GM19099 (cell line): Measurements from ENCODE around the gene THSD1.

Source experiments
- POLR2A ChIP-seq: IDR thresholded peaks from 3 replicates; pipeline ENCODE4 v1.6.1; 2011; ENCODE audit warnings: low read depth; ENCODE audit not compliant: insufficient read length; ENCODE audit errors: extremely low read depth

The THSD1 gene

GRCh38 chr13:52378312-52378711 lies 27.7 kb downstream of the THSD1 start:
- no peak for TF ChIP-seq POLR2A

DNA sequence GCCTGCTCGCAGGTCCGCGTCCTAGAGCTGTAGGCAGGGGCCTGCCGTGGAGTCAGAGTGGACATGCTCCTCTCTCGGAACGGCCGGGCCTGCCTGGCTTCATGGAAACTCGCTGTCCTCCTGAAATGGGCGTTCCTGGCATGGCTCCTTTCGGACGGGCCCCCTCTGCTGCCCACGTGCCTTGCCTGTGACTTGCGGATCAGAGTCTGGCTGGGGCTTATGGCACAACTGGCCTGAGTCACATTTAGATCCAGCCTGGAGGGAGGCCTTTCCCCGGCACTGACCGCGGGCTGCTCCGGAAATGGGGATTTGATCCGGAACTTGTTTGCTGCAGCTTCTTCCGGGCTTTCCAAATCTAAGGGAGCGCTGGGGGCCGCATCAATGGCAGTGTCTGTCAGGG lies 28.1 kb downstream of the THSD1 start:
- TF ChIP-seq POLR2A: no peak

GRCh38 chr13:52374873-52375411 lies 31.0 kb downstream of the THSD1 start:
- TF ChIP-seq POLR2A: no peak

- no peak for TF ChIP-seq POLR2A
Observed at GRCh38 chr13:52374389-52374788, 31.6 kb downstream of the THSD1 start.

- TF ChIP-seq POLR2A: no peak
Observed at GRCh38 chr13:52371736-52372247, 34.2 kb downstream of the THSD1 start.

DNA sequence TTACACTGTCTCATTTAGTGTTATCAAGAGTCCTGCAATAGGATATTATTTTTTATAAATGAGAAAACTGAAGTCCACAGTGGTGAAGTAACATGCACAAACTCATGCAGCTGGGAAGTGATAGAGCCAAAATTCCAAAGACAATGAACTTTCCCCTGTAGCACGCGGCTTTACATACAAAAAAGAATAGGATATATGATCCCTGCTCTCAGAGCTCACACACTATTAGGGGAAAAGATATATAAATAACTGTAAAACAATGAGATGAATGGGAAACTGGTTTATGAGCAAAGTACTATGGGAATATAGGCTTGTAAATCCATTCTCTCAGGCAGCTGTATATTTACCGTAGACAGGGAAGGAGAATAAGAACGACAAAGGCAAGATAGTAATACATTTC lies 39.7 kb downstream of the THSD1 start:
- TF ChIP-seq POLR2A: no peak

DNA sequence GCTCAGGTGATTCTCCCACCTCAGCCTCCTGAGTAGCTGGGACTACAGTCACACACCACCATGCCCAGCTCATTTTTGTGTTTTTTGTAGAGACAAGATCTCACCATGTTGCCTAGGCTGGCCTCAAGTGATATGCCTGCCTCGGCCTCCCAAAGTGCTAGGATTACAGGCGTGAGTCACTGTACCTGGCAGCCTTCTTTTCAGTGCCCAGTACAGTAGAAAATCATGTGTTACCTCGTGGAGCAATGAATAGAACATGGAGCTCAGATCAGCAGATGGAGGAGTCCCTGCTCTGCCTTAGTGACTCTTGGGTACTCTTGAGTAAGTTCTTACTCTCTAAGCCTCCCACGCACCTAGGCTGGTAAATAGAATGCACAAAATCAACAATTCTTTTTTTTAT lies 44.7 kb downstream of the THSD1 start:
- no peak for TF ChIP-seq POLR2A

DNA sequence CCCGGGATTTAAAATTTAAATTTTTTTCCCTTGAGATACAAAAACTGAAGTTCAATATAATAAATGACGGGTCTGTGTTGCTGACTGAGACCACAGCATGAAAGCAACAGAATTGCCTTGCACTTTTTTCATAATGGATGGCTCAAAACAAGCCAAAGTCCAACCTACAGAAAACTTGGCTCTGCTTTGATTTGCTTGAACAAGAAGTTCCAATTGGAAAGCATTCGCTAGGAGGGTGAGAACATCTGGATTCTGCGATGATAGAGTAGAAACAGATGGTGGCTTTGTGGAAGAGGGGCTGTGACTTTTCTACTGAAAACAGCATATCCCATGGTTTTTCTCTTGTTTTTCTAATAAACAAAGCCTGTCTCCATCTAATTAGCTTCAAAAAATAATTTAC lies 46.4 kb downstream of the THSD1 start:
- no peak for TF ChIP-seq POLR2A

GRCh38 chr13:52356327-52356726 lies 49.6 kb downstream of the THSD1 start:
- TF ChIP-seq POLR2A: no peak

GRCh38 chr13:52353193-52353592 lies 52.8 kb downstream of the THSD1 start:
- no peak for TF ChIP-seq POLR2A

- no peak for TF ChIP-seq POLR2A
Observed at GRCh38 chr13:52348983-52349780, 56.8 kb downstream of the THSD1 start.

DNA sequence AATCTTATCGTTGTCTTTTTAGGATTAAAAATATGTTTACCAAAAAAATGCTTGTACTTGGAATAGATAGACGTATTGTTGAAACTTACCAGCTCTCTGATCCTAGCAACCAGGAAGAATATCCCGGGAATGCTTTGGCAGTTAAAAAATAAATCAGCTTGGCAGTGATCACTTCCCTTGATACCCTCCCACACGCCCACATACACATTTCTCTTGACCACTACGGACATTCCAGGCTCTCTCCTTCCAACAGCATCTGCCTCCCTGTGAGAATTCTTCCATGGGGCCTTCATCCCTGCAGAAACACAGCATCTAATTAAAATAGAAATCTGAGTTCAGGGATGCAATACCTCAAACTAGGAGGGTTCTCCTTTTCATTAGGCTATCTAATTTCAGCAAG lies 57.9 kb downstream of the THSD1 start:
- no peak for TF ChIP-seq POLR2A

DNA sequence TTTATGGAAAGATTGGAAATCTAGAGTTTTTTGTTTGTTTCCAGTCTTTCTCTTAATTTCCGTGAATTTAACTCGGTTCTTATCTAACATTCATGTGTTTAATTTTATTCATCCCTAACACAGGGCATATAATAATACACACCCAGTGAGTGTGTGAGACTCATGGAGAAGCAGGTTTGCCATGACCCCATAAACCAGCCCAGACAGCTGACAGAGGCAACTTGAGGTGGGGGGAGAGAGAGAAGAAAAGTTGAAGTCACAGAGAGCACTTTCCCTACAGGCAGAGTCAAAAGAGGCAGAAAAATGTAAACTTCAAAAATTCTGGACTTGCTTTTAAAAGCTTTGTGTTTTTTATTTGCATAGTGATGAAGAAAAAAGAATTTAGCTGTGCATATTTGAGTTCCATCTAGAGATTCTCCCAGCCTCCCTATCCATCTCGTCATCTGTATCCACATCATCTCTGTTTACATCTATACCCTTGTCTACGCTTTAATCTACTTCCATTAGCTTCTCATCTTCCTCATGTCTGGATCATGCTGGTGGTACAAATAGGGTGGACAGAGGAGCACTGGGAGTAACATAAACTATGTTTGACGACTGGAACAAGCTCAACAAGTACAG lies 60.2 kb downstream of the THSD1 start:
- TF ChIP-seq POLR2A: no peak

DNA sequence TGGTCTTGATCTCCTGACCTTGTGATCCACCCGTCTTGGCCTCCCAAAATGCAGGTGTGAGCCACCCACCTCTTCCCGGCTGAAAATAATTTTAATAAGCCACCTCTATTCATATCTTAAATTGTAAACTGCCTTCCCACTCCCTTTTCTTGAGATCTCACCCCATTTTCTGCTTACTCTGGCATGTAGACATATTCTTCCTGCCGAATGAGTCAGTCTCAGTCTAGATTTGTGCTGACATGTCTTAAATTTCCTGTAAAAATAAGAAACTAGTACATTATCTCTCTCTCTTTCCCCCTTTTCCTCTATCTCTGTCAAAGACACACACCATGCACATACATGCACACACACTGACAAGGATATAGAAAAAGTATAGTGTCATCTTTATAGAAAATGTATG lies 60.9 kb downstream of the THSD1 start:
- no peak for TF ChIP-seq POLR2A

DNA sequence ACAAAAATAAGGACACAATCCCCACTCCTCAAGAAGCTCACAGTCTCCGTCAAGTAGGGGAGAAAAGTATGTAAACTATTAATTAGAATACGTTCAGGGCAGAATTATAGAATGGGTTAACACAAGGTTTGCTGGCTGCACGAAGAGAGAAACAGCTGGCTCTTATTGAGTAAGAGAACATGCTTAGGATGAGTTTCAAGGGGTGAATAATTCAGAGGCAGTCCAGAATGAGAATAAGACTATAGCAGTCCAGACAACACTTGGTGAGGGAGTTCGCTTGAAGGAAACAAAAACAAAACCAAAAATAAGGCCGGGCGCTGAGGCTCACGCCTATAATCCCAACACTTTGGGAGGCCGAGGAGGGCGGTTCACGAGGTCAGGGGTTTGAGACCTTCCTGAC lies 61.9 kb downstream of the THSD1 start:
- no peak for TF ChIP-seq POLR2A
